Measurements from ENCODE around the gene FBXL13.
"Not testable (repeated sequence)": the region's sequence is repeated elsewhere in the genome, so short reads cannot be mapped to it uniquely, and the experiment has no call there.

The FBXL13 gene

DNA sequence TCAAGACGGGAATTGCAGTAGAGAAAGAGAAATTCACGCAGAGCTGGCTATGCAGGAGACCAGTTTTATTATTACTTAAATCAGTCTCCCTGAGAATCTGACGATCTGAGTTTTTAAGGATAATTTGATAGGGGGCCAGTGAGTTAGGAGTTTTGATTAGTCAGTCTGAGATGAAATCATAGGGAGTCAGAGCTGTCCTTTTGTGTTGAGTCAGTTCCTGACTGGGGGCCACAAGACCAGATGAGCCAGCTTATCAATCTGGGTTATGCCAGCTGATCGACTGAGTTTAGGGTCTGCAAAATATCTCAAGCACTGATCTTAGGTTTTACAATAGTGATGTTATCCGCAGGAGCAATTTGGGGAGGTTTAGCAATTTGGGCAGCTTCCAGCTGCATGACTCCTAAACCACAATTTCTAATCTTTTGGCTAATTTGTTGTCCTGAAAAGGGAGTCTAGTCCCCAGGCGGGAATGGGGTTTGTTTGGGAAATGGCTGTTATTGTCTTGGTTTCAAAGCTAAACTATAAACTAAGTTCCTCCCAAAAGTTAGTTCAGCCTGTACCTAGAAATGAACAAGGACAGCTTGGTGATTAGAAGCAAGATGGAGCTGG is 278.5 kb downstream of the FBXL13 start:
- H3K27ac Mint-ChIP-seq; H3K27me3 Mint-ChIP-seq (ENCODE audit: low read depth): not testable (repeated sequence)

DNA sequence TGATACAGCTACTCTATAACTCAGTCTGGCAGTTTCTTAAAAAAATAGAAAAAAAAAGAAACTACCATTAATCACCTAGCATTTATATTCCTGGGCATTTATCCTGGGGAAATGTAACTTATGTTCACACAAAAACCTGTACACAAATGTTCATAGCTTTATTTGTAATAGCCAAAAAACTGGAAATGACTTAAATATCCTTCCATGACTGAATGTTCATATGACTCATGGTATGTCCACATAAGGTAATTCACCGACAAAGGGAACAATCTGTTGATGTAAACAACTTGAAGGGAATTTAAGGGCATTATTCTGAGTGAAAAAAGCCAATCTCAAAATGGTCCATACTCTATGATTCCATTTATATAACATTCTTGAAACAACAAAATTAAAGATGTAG is 280.0 kb downstream of the FBXL13 start:
- H3K36me3 Mint-ChIP-seq (ENCODE audit: low read depth); H3K27ac Mint-ChIP-seq; H3K4me3 Mint-ChIP-seq; H3K27me3 Mint-ChIP-seq (ENCODE audit: low read depth); H3K4me1 Mint-ChIP-seq (ENCODE audit: low read depth); H3K9me3 Mint-ChIP-seq: not testable (repeated sequence)

More for the DNA sequence above, 278.5 kb downstream of the FBXL13 start:
- not testable (repeated sequence) for H3K4me1 Mint-ChIP-seq (ENCODE audit: low read depth); H3K4me3 Mint-ChIP-seq; H3K9me3 Mint-ChIP-seq; H3K36me3 Mint-ChIP-seq (ENCODE audit: low read depth)

DNA sequence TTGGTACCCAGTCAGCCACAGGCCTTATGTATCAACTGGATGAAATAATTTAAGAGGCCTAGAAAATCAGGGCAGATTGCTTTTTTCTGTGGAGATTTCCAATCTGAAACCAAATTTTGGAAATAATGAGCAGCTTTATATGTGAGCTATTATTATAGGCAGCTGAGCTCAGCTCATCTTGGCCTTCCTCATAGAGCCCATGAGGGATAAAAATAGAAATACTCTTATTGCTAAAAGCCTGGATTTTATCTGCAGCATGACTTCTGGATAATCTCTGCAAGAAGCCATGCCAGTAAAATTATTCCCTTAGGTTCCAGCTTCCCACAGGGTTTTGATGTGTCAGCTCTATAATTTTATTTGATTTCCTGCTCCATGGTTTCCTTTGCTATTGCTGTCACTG is 282.8 kb downstream of the FBXL13 start:
- H3K27ac Mint-ChIP-seq; H3K9me3 Mint-ChIP-seq; H3K4me1 Mint-ChIP-seq (ENCODE audit: low read depth); H3K4me3 Mint-ChIP-seq; H3K36me3 Mint-ChIP-seq (ENCODE audit: low read depth); H3K27me3 Mint-ChIP-seq (ENCODE audit: low read depth): not testable (repeated sequence)

DNA sequence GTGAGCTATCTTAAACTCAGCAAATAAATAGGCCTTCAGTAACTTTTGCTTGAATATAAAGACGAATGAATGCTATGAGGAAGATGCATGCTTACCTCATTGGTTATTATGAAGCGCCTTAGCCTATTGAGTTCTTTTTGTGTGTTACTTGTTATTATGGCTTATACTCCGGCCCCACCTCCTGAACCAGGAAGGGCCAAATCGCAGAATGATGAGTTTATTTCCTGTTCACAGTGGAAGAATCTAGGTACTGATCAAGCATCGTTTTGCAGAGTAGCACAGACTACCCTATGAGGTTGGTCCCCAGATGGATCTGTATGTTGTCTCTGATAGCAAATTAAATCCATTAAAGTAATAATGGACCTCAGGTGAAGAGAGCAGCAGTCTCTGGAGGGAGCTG is 283.2 kb downstream of the FBXL13 start:
- H3K9me3 Mint-ChIP-seq; H3K36me3 Mint-ChIP-seq (ENCODE audit: low read depth); H3K4me1 Mint-ChIP-seq (ENCODE audit: low read depth); H3K27me3 Mint-ChIP-seq (ENCODE audit: low read depth); H3K4me3 Mint-ChIP-seq; H3K27ac Mint-ChIP-seq: not testable (repeated sequence)

DNA sequence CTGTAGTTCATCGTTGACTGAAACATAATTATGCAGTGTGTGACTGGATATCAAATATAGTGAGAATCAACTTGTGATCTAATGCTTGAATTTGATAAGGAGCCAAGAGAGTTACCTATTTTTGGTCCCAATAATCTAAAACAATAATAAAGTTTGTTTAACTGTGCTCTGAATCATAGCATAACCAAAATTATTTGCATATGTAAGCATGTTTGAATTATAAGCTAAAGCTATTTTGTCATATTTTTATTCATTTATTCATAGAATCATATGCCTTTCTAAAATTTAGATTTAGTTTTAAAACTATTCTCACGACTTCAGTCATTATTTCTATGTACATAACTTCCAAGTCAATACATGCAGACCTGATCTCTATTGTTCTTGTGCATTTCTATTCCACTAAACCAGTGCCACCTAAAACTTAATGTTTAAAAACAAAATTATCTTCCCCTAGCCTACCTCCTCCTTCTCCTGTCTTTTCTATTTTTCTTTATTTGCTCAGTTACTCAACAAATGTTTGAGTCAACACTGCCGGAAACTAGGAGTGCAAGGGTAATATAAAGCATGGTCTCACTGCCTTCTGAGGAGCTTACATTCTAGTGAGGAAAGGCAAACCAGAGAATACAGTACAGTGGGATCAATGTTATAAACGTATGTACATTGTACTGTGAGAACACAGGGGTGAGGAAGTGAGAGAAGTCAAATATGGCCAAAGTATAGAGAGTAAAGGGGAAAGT is 284.1 kb downstream of the FBXL13 start:
- H3K27me3 Mint-ChIP-seq (ENCODE audit: low read depth); H3K9me3 Mint-ChIP-seq; H3K4me1 Mint-ChIP-seq (ENCODE audit: low read depth): not testable (repeated sequence)

GRCh38 chr7:102788770-102789169 is 285.8 kb downstream of the FBXL13 start:
- H3K4me3 Mint-ChIP-seq; H3K9me3 Mint-ChIP-seq; H3K36me3 Mint-ChIP-seq (ENCODE audit: low read depth); H3K27ac Mint-ChIP-seq; H3K27me3 Mint-ChIP-seq (ENCODE audit: low read depth); H3K4me1 Mint-ChIP-seq (ENCODE audit: low read depth): not testable (repeated sequence)

More for the DNA sequence above, 284.1 kb downstream of the FBXL13 start:
- H3K4me3 Mint-ChIP-seq; H3K27ac Mint-ChIP-seq; H3K36me3 Mint-ChIP-seq (ENCODE audit: low read depth): not testable (repeated sequence)

GRCh38 chr7:102780926-102781325 is 293.7 kb downstream of the FBXL13 start:
- not testable (repeated sequence) for H3K4me1 Mint-ChIP-seq (ENCODE audit: low read depth); H3K4me3 Mint-ChIP-seq; H3K9me3 Mint-ChIP-seq; H3K27ac Mint-ChIP-seq; H3K27me3 Mint-ChIP-seq (ENCODE audit: low read depth)
- peaks cover 11% of the 10 kb centered on the region for H3K36me3 Mint-ChIP-seq (ENCODE audit: low read depth)

GRCh38 chr7:102778663-102779062 is 295.9 kb downstream of the FBXL13 start:
- H3K36me3 Mint-ChIP-seq (ENCODE audit: low read depth): peaks cover 11% of the 10 kb centered on the region
- not testable (repeated sequence) for H3K27ac Mint-ChIP-seq; H3K4me3 Mint-ChIP-seq; H3K4me1 Mint-ChIP-seq (ENCODE audit: low read depth); H3K9me3 Mint-ChIP-seq; H3K27me3 Mint-ChIP-seq (ENCODE audit: low read depth)

DNA sequence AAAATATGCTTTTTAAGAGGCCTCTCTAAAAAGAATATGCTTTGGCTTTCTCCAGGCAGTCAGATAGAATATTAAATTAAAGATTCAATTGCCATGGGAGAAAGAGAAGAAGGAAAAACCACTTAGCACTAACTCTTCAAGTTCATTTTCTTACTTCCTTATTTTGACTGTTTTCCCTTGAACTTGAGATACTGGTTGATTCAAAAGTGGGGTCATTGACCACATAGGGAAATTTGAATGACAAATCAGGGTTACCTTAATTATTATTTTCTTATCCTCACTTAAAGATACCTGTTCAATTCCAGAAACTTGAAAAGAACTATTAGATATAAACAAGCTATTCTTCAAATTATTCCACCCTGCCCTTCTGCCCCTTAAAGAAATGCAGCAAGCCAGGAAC is 298.4 kb downstream of the FBXL13 start:
- not testable (repeated sequence) for H3K4me3 Mint-ChIP-seq; H3K9me3 Mint-ChIP-seq; H3K4me1 Mint-ChIP-seq (ENCODE audit: low read depth); H3K27me3 Mint-ChIP-seq (ENCODE audit: low read depth); H3K27ac Mint-ChIP-seq
- H3K36me3 Mint-ChIP-seq (ENCODE audit: low read depth): peaks cover 11% of the 10 kb centered on the region

GRCh38 chr7:102770467-102770866 is 304.1 kb downstream of the FBXL13 start:
- not testable (repeated sequence) for H3K36me3 Mint-ChIP-seq (ENCODE audit: low read depth); H3K27me3 Mint-ChIP-seq (ENCODE audit: low read depth); H3K4me3 Mint-ChIP-seq; H3K9me3 Mint-ChIP-seq; H3K4me1 Mint-ChIP-seq (ENCODE audit: low read depth); H3K27ac Mint-ChIP-seq

- not testable (repeated sequence) for H3K27ac Mint-ChIP-seq; H3K27me3 Mint-ChIP-seq (ENCODE audit: low read depth); H3K4me3 Mint-ChIP-seq; H3K36me3 Mint-ChIP-seq (ENCODE audit: low read depth); H3K9me3 Mint-ChIP-seq; H3K4me1 Mint-ChIP-seq (ENCODE audit: low read depth)
Observed at GRCh38 chr7:102769657-102770192, 304.9 kb downstream of the FBXL13 start.

- H3K36me3 Mint-ChIP-seq (ENCODE audit: low read depth); H3K4me3 Mint-ChIP-seq; H3K27ac Mint-ChIP-seq; H3K4me1 Mint-ChIP-seq (ENCODE audit: low read depth); H3K9me3 Mint-ChIP-seq; H3K27me3 Mint-ChIP-seq (ENCODE audit: low read depth): not testable (repeated sequence)
Observed at GRCh38 chr7:102763295-102763905, 311.2 kb downstream of the FBXL13 start.
